Ammon's horn (tissue), 1 donor: ENCODE measurements around the gene AJM1.
"Not testable (repeated sequence)": the region's sequence is repeated elsewhere in the genome, so short reads cannot be mapped to it uniquely, and the experiment has no call there.

Experiments
- DNase-seq: peaks from one replicate; pipeline ENCODE4 v3.0.0-alpha.2; 2016; ENCODE audit warnings: low spot score

AJM1 gene

DNA sequence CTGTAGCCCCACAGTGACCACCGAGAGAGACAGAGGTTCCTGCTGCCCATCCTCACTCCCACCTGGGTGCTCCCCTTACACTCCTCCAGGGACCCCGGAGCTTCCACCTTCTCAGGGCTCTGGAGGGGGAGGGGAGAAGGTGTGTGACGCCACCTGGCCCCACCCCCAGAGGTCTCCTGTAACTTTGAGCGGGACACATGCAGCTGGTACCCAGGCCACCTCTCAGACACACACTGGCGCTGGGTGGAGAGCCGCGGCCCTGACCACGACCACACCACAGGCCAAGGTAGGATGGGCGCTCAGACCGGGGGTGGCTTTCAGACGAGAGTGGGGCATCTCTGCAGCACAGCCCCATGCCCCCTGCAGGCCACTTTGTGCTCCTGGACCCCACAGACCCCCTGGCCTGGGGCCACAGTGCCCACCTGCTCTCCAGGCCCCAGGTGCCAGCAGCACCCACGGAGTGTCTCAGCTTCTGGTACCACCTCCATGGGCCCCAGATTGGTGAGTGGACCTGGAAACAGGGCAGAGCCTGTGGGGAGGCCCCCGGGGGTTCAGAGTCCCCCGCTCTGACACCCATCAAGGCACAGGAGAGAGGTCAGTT is 14.4 kb downstream of the AJM1 start:
- no peak for DNase-seq

DNA sequence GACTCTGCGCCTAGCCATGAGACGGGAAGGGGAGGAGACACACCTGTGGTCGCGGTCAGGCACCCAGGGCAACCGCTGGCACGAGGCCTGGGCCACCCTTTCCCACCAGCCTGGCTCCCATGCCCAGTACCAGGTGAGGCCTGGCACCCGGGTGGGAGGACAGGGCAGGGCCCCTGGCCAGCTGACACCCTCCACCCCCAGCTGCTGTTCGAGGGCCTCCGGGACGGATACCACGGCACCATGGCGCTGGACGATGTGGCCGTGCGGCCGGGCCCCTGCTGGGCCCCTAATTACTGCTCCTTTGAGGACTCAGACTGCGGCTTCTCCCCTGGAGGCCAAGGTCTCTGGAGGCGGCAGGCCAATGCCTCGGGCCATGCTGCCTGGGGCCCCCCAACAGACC is 14.9 kb downstream of the AJM1 start:
- DNase-seq: no peak

DNA sequence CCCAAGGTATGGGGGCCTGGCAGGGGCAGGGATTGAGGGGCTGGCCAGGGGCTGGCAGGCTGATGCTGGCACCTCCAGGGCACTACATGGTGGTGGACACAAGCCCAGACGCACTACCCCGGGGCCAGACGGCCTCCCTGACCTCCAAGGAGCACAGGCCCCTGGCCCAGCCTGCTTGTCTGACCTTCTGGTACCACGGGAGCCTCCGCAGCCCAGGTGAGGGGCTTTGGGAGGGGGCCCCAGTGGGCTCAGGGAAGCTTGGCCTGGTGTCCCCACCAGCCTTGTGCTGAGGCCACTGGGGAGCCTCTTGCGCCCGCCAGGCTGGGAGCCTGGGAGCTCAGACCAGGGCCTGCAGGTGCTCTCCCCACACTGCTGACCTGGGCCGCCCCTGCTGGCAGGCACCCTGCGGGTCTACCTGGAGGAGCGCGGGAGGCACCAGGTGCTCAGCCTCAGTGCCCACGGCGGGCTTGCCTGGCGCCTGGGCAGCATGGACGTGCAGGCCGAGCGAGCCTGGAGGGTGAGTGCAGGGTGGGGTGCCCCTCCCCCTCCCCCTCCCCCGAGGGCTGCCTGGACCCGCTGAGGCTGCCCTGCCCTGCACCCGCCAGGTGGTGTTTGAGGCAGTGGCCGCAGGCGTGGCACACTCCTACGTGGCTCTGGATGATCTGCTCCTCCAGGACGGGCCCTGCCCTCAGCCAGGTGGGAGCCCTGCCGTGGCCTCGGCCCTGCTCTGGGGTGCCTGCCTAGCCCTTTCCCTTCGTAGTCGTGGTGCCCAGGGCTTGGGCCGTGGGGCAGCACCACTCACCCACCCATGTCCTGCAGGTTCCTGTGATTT is 15.5 kb downstream of the AJM1 start:
- no peak for DNase-seq

DNA sequence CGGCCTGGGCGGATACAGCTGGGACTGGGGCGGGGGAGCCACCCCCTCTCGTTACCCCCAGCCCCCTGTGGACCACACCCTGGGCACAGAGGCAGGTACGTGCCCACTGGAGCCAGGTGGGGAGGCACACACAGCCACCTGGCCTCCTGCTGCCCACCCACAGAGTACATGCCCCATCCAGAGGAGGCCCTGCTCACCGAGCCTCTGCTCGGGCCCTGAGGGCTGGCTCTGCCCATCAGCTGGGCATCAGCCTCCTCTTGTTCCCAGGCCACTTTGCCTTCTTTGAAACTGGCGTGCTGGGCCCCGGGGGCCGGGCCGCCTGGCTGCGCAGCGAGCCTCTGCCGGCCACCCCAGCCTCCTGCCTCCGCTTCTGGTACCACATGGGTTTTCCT is 16.2 kb downstream of the AJM1 start:
- no peak for DNase-seq

DNA sequence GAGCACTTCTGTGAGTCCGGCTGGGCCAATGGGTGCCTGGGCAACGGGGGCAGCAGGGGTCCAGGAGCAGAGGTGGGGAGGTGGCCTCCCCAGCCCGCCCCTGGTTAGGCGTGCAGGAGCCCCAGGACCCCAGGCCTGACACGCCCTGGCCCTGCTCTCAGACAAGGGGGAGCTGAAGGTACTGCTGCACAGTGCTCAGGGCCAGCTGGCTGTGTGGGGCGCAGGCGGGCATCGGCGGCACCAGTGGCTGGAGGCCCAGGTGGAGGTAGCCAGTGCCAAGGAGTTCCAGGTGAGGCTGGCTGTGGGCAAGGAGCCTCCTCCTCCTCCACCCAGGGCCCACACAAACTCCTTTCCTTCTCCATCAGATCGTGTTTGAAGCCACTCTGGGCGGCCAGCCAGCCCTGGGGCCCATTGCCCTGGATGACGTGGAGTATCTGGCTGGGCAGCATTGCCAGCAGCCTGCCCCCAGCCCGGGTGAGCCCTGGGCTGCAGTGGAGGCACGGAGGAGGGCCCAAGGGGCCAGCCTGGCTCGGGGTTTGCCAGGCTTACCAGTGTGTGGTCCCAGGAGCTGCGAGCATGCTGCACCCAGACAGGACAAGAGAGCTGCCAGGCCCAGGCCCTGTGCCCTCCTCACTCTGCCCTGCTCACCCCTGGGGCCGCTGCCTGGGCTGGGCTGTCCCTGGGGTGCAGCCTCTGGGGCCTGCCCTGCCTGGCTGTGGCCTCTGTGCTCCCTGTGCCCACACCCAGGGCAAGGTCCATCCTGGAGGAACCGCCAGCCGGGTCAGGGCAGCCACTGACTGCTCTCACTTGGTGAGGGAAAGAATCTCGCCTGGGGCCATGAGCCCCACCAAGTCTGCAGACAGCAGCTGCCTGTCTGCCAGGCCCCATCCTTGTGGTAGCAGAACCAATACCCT is 16.8 kb downstream of the AJM1 start:
- DNase-seq: peak; percentile 72

DNA sequence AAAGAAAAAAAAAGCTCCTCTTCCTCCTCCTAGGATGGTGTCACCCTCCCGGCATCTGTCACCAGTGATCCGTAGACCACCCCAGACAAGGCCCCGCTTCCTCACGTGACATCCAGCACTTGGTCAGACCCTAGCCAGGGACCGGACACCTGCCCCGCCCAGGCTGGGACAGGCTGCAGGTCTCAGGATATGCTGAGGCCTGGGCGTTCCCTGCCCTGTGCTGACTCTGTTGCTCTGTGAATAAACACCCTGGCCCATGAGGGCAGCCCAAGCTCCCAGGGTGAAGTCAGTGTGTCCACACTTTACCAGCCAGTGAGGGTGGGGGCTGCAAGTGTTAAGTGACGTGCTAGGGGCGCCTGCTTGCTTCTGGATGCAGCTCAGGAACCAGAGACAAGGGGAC is 18.3 kb downstream of the AJM1 start:
- DNase-seq: no peak

DNA sequence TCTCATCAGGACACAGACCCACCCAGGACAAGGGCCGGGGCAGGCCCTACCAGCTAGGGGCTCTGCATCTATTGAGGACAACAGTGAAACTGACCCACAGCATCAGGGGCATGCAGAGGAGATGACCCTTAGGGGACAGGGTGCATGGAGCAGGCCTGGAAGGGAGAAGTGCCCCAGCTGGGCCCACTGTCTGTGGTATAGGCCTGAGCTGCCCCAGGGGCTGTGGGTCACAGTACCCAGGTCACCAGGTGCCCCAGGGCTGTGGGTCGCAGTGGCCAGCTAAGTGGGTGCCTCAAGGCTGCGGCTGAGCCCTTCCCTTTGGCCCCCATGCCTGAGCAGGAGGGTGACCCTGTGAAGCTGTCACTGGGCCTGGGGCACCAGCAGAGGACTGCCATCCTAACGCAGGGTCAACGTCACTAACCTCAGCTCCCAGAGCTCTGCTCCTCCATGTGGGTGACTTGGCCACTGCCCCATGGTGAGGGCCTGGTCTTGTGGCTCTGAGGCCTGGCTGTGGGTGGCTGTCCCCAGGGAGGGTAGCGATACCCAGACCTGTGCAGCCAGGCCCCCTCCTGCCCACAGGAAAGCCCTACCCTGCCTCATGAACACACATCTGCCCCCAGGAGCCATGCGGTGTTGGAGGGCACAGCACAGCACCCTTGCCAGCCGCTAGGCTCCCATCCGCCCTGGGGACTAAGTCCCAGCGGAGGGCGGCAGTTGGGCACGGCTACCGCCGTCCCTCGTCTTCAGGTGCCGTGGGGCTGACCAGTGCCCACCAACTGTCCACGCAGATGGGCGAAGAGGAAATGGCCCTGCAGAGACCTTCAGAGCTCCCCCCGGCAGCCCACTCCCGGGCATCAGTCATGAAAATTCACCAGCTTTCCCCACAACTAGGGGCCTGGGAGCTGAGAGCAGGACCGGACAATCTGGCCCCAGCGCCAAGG is 18.9 kb downstream of the AJM1 start:
- no peak for DNase-seq

DNA sequence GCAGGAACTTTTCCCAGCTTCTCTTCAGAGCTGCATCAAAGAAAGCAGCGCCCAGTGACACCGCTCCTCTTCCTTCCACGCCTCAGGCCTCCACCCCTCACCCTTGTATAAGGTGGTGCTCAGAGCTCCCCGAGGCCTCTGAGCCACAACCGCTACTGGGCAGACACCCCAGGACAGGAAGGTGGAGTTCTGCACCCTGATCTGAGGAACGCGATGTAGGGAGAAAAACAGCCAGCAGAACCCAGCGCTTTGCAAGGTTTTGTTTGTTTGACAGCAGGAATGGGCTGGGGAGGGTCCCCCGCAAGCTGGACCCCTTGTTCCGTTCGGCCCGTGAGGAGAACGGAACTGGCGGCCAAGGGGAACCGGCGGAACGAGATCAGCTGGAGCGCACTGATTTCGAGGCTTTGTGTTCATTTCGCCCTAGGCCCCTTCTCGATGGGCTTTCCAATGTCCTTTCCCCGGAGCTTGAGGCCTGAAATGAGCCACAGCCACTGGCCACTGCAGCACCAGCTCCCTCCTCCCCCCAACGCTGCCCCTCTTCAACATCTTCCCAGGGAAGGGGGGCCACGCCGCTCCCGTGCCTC is 19.7 kb downstream of the AJM1 start:
- DNase-seq: no peak

DNA sequence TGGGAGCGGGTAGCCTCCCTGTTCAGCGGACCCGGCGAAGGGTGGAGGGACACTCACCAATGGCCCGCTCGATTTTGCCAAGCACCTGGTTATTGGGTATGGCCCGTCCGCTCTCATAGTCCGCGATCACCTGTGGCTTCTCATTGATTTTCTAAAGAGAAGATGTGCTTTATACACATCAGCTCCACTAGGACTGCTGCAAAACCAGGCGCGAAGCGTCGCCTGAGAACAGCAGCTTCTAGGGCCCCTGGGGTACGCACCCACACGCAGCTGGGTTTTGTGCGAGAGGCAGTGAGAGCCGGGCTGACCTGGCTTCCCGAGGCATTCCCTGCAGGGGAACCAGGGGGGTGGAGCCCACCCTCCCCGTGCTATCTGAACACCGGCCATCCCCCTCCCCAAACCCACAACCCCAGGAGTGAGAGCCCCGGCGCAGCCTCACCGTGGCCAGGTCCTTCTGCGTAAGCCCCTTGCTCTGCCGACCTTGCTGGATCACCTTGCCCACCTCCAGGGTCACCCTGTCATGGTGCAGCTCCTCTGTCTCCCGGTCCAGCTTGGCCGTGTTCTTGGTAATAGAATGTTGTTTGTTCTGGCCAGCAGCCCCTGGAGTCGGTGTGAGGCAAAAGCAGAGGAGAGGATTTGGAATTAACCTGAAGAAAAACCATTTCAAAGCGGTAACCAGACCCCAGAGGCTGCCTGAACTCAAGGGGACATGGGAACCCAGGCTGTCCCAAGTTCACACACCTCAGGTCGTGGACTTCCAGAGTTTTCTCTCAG is 20.8 kb downstream of the AJM1 start:
- DNase-seq: no peak

DNA sequence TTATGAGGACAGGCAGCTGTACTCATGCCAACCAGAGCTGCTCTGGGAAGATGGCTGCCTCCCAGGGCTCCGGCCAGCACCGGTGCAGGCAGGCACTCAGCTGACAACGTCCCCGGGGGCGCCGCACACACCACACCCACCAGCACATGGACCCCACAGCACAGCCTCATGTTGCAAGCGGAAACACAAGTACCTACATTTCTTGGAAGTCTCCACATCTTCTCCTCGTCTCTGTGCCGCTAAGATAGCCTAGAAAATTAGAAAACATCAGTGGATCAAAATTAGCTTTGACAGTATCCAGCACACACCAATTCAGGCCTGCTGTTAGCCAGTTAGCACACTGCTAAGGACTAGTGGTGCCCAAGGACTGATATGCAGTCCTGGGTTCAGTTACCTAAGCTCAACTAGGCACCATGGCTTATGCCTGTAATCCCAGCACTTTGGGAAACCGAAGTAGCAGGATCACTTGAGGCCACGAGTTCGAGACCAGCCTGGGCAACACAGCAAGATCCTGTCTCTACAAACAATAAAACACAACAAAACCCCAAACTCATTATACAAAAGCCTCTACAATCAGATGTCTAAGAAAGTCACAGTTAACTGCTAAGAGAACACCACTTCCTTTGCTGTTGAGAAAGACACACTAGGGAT is 21.5 kb downstream of the AJM1 start:
- DNase-seq: no peak

DNA sequence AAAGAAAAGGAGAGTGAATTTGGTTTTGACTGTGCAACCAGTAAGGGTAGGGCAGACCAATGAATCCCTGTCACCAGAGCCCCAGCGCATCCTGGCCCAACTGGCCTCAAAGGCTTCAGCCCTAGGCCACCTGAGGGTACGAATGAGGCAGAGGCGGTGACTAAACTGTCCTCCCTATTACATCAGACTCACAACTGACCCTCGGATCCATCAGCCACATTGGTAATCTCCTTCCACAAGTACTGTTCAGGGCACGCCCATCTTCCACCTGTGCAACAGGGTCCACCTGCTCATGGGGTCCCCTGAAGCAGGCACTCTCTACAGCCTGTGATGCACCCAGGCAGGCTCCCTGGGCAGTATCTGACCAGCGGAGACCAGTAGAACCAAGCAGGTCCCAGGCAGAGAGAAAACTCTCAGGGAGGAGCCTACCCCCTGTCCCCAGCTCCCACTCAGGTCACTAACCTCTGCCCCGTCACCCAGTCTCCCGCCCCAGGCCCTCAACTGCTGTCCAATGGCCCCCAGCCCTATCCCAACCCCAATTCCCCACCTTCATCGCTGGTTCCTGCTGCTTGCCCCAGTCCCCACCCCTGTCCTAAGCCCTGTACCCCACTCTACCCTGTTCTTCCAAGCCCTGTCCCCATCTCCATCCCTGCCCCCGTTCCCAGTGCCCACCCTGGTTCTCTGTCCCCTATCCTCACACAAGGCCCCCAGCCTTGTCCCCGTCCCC is 22.9 kb downstream of the AJM1 start:
- no peak for DNase-seq

DNA sequence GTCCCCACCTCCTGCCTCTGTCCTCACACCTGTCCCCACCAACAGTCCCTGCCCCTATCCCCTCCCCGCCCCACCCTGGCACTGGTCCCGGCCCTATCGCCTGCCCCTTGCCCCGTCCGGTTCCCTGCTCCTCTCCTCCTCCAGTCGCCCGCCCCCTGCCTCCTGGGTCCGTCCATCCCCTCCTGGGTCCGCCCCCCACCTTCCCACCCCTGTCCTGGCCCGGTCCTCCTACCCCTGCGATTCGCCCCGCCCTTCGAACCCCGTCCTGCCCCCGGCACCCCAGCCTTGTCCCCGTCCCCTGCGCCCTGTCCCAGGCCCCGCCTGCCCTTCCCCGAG is 23.5 kb downstream of the AJM1 start:
- DNase-seq: no peak

DNA sequence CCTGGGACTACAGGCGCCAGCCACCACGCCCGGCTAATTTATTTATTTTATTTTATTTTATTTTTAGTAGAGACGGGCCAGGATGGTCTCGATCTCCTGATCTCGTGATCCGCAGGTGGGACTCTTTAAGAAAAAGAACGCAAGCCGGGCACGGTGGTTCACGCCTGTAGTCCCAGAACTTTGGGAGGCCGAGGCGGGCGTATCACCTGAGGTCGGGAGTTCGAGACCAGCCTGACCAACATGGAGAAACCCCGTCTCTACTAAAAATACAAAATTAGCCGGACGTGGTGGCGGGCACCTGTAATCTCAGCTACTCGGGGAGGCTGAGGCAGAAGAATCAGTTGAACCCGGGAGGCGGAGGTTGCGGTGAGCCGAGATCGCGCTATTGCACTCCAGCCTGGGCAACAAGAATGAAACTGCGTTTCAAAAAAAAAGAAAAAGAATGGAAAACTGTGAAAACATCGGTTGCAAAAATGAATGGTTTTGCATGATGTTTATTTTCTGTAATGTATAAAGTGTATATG is 24.7 kb downstream of the AJM1 start:
- DNase-seq: not testable (repeated sequence)

DNA sequence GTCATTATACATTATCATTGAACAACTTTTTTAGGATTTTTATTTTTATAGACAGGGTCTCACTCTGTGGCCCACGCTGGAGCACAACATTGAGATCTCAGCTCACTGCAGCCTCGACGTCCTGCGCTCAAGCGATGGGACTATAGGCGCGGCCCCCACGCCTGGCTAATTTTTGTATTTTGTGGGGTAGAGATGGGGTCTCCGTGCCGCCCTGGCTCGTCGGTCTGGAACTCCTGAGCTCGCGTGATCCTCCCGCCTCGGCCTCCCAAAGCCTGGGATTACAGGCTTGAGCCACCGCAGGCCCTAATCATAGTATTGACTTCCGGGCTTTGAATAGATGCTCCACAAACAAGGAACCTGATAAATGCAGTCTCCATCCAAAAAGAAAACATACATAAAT is 25.2 kb downstream of the AJM1 start:
- no peak for DNase-seq

DNA sequence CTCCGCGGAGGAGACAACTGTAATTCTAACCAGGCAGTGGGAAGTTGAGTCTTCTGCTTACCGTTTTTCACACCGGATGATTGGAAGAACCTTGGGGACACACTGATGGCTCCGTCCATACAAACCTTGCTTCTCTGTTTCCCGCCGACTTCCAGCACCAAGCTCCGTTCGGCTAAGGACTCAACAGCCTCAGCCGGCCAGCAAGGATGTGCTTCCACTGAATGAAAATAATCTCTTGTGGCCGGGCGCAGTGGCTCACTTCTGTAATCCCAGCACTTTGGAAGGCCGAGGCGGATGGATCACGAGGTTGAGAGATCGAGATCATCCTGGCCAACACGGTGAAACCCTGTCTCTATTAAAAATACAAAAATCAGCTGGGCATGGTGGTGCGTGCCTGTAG is 25.6 kb downstream of the AJM1 start:
- DNase-seq: no peak

DNA sequence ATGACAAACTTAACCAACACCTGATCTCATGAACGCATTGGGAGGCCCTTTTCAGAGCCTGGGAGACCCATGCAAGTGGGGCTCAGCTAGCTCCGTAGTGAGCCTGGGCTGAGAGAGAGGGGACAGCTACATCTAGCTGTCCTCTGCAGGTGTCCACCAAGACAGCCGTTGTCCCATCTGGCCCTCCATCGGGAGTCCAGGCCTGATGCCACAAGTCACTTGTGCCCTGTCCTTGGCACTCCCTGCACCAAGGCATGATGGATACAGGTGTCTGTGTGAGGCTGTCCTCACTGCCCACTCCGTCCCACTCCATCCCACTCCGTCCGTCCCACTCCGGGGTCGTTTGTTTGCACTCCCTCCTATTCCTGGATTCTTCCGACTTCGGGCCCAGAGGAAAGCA is 26.4 kb downstream of the AJM1 start:
- peak; percentile 1 for DNase-seq

DNA sequence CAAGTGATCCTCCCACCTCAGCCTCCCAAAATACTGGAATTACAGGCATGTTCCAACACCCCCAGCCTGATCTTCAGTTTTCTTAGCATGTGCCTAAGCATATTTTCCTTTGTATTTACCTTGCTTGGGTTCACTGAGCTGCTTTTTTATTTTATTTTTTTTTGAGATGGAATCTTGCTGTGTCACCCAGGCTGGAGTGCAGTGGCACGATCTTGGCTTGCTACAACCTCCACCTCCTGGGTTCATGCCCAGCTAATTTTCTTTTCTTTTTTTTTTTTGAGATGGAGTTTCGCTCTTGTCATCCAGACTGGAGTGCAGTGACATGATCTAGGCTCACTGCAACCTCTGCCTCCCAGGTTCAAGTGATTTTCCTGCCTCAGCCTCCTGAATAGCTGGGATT is 27.3 kb downstream of the AJM1 start:
- not testable (repeated sequence) for DNase-seq

DNA sequence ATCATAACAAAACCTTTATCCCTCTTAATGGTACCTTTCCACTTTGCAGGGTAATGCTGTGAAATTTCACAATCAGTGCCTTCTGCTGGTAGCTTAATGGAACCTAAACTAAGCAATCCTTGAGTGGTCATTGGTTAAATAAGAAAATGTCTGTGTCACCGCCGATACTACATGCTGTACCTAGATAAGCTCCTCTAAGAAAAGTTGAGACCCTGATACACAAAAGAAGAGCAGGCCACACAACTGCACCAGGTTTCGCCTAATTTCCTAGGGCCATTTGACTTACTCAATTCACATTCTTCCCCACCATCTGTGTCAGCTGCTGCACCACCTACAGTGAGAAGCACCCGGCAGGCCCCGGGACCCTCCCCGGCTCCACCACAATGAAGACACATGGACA is 32.9 kb downstream of the AJM1 start:
- peak; percentile 0 for DNase-seq

DNA sequence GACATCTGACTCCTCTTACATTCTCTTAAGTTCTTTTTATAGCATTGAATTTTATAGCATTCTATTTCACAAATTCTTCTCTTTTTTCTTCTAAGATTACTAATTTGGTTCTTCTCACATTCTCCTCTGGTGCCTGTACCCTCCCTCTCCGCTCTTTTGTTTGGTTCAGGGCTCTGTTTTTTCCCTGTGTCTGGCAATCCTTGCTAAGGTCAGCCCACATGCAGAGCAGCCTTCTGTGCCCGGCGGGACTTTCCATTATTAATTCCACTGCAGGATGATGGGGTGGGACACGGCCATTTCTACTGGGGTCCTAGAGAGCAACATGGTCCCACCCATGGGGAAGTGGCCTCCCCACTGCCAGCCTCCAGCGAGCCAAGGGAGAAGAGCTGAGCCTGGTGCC is 34.2 kb downstream of the AJM1 start:
- DNase-seq: no peak
